Measurements from ENCODE around the gene TIMM44. TPM values are rescaled to one million over a fixed set of nuclear protein-coding genes. Genes with fewer than 3 reads are reported as not detected.

The TIMM44 gene
- 10 to 100 TPM; 55.5 to 80.4 (median 63.4) TPM for total RNA-seq
- long read RNA-seq, donor 1, transcript TIMM44-201 (13 exons, 2,075 nt), result major isoform, 64 of 95 reads
- long read RNA-seq, donor 1, partial matches to known transcripts, result 13 of 95 reads
- long read RNA-seq, donor 1, other reads (novel, unspliced or antisense), result 14 of 95 reads
- long read RNA-seq, donor 2, transcript TIMM44-201 (13 exons, 2,075 nt), result major isoform, 10 of 21 reads
- long read RNA-seq, donor 2, partial matches to known transcripts, result 7 of 21 reads
- long read RNA-seq, donor 2, other reads (novel, unspliced or antisense), result 1 of 21 reads

- intact Hi-C loops (cut with DNase I, micrococcal nuclease), result loop anchor here (10.0 kb wide), 1 partner anchor 311 kb away; no protein-coding TSS in a partner anchor
- peaks cover 10% of the 10 kb centered on the region for H3K4me1 ChIP-seq (ENCODE audit: low read depth)
- TF ChIP-seq CTCF (IDR thresholded peaks at IDR 0.05), result no peak
- ATAC-seq (peak; percentile 97), DNase-seq (peak; percentile 98 to 99 (median 99))
- no peaks in the 10 kb centered on the region for H3K9me3 ChIP-seq
- H3K36me3 ChIP-seq (ENCODE audit: low read depth), result peaks cover 3% of the 10 kb centered on the region
- peak within 1 kb of the TSS; percentile 91 for H3K4me3 ChIP-seq
Observed at GRCh38 chr19:7943444-7944176, at the start of gene TIMM44. Gene TIMM44, minus strand, starts transcription at chr19:7943666. Its CDS starts 15 bp downstream, at chr19:7943651.

- ATAC-seq (no peak), DNase-seq (no peak)
- Histone ChIP-seq H3K4me1 (ENCODE audit: low read depth) (no peaks in the 10 kb centered on the region), H3K36me3 (ENCODE audit: low read depth) (no peaks in the 10 kb centered on the region), H3K9me3 (no peaks in the 10 kb centered on the region), H3K4me3 (no peak overlapping the region)
- intact Hi-C loops (cut with DNase I, micrococcal nuclease), result no loop called here
- no peak for TF ChIP-seq CTCF (IDR thresholded peaks at IDR 0.05)
Observed at GRCh38 chr19:7992575-7992974, 49.1 kb upstream of the TIMM44 start.

- ATAC-seq, result no peak
- peak in 1 of 3 donors; percentile 46 for DNase-seq
- no peaks in the 10 kb centered on the region for H3K36me3 ChIP-seq (ENCODE audit: low read depth)
Observed at GRCh38 chr19:7989071-7989575, 45.7 kb upstream of the TIMM44 start.

GRCh38 chr19:7988307-7988706, 44.8 kb upstream of the TIMM44 start:
- DNase-seq (no peak), ATAC-seq (no peak)
- Histone ChIP-seq H3K9me3 (no peaks in the 10 kb centered on the region), H3K4me3 (no peak overlapping the region), H3K36me3 (ENCODE audit: low read depth) (no peaks in the 10 kb centered on the region), H3K4me1 (ENCODE audit: low read depth) (no peaks in the 10 kb centered on the region)
- no peak for TF ChIP-seq CTCF (IDR thresholded peaks at IDR 0.05)
- intact Hi-C loops (cut with DNase I, micrococcal nuclease), result no loop called here

More at GRCh38 chr19:7989071-7989575, 45.7 kb upstream of the TIMM44 start:
- intact Hi-C loops (cut with DNase I, micrococcal nuclease), result no loop called here
- Histone ChIP-seq H3K4me1 (ENCODE audit: low read depth) (no peaks in the 10 kb centered on the region), H3K4me3 (no peak overlapping the region), H3K9me3 (no peaks in the 10 kb centered on the region)
- TF ChIP-seq CTCF (IDR thresholded peaks at IDR 0.05), result no peak

GRCh38 chr19:7987114-7987768, 43.8 kb upstream of the TIMM44 start:
- TF ChIP-seq CTCF (IDR thresholded peaks at IDR 0.05), result no peak
- intact Hi-C loops (cut with DNase I, micrococcal nuclease), result no loop called here
- Histone ChIP-seq H3K9me3 (no peaks in the 10 kb centered on the region), H3K4me1 (ENCODE audit: low read depth) (no peaks in the 10 kb centered on the region), H3K4me3 (no peak overlapping the region), H3K36me3 (ENCODE audit: low read depth) (no peaks in the 10 kb centered on the region)
- ATAC-seq, result no peak
- peak in 1 of 3 donors; percentile 37 for DNase-seq

All from mucosa of descending colon (tissue), 3 donors.